Measurements from ENCODE around the gene CXXC4.
A peak's percentile ranks its signal among the peaks of the same experiment; 100 is the strongest.

The CXXC4 gene

GRCh38 chr4:104500442-104500841 is 5.7 kb upstream of the CXXC4 start:
- TF ChIP-seq CTCF (IDR thresholded peaks at IDR 0.05; ENCODE audit: borderline replicate concordance, insufficient read depth, low read depth, low read length), result no peak
- H3K4me3 ChIP-seq (ENCODE audit: low read depth, low read length), result no peak overlapping the region

- TF ChIP-seq CTCF (IDR thresholded peaks at IDR 0.05; ENCODE audit: borderline replicate concordance, insufficient read depth, low read depth, low read length), result no peak
- peak overlapping the region; percentile 86 for H3K4me3 ChIP-seq (ENCODE audit: low read depth, low read length)
Measured at GRCh38 chr4:104494185-104494584, 509 bp downstream of the CXXC4 start.

GRCh38 chr4:104493081-104493831 is 1.4 kb downstream of the CXXC4 start:
- no peak for TF ChIP-seq CTCF (IDR thresholded peaks at IDR 0.05; ENCODE audit: borderline replicate concordance, insufficient read depth, low read depth, low read length)
- peak overlapping the region; percentile 86 for H3K4me3 ChIP-seq (ENCODE audit: low read depth, low read length)

GRCh38 chr4:104492183-104492771 is 2.4 kb downstream of the CXXC4 start:
- no peak for TF ChIP-seq CTCF (IDR thresholded peaks at IDR 0.05; ENCODE audit: borderline replicate concordance, insufficient read depth, low read depth, low read length)
- peak overlapping the region; percentile 47 for H3K4me3 ChIP-seq (ENCODE audit: low read depth, low read length)

- no peak for TF ChIP-seq CTCF (IDR thresholded peaks at IDR 0.05; ENCODE audit: borderline replicate concordance, insufficient read depth, low read depth, low read length)
- H3K4me3 ChIP-seq (ENCODE audit: low read depth, low read length), result peak overlapping the region; percentile 47
Measured at GRCh38 chr4:104491481-104492182, 3.1 kb downstream of the CXXC4 start.

- H3K4me3 ChIP-seq (ENCODE audit: low read depth, low read length), result peak overlapping the region; percentile 73
- no peak for TF ChIP-seq CTCF (IDR thresholded peaks at IDR 0.05; ENCODE audit: borderline replicate concordance, insufficient read depth, low read depth, low read length)
Measured at GRCh38 chr4:104490770-104491480, 3.8 kb downstream of the CXXC4 start.
